ENCODE measurements around the gene PPP2R2B. TPM values are rescaled to one million over a fixed set of nuclear protein-coding genes. Genes with fewer than 3 reads are reported as not detected.

PPP2R2B gene
- total RNA-seq, 1 donor from 2014 or later = 0.95 TPM

- H3K9me3 ChIP-seq = no peaks in the 10 kb centered on the region
- intact Hi-C loops (cut with DNase I) = no loop called here
Observed at GRCh38 chr5:146818822-146819221, 59.7 kb downstream of the PPP2R2B start.

GRCh38 chr5:146817973-146818372 lies 60.6 kb downstream of the PPP2R2B start:
- DNase-seq (no peak), ATAC-seq (no peak)
- intact Hi-C loops (cut with DNase I) = no loop called here
- TF ChIP-seq CTCF (IDR thresholded peaks at IDR 0.05) = no peak
- no peaks in the 10 kb centered on the region for H3K27me3 ChIP-seq (ENCODE audit: low read depth)
- no peaks in the 10 kb centered on the region for H3K4me1 ChIP-seq
- no peaks in the 10 kb centered on the region for H3K36me3 ChIP-seq
- no peak overlapping the region for H3K4me3 ChIP-seq
- no peak overlapping the region for H3K27ac ChIP-seq
- H3K9me3 ChIP-seq = no peaks in the 10 kb centered on the region

More at GRCh38 chr5:146818822-146819221, 59.7 kb downstream of the PPP2R2B start:
- DNase-seq (no peak), ATAC-seq (no peak)
- Histone ChIP-seq H3K36me3 (no peaks in the 10 kb centered on the region), H3K4me1 (no peaks in the 10 kb centered on the region), H3K27me3 (ENCODE audit: low read depth) (no peaks in the 10 kb centered on the region), H3K27ac (no peak overlapping the region), H3K4me3 (no peak overlapping the region)
- no peak for TF ChIP-seq CTCF (IDR thresholded peaks at IDR 0.05)

- no peaks in the 10 kb centered on the region for H3K36me3 ChIP-seq
- no peak overlapping the region for H3K4me3 ChIP-seq
- no peak for DNase-seq
- no peak overlapping the region for H3K27ac ChIP-seq
- no peaks in the 10 kb centered on the region for H3K4me1 ChIP-seq
- no peaks in the 10 kb centered on the region for H3K27me3 ChIP-seq (ENCODE audit: low read depth)
- no peaks in the 10 kb centered on the region for H3K9me3 ChIP-seq
- ATAC-seq = no peak
- intact Hi-C loops (cut with DNase I) = no loop called here
- no peak for TF ChIP-seq CTCF (IDR thresholded peaks at IDR 0.05)
Observed at GRCh38 chr5:146816775-146817387, 61.7 kb downstream of the PPP2R2B start.

GRCh38 chr5:146815411-146815810 lies 63.1 kb downstream of the PPP2R2B start:
- no peaks in the 10 kb centered on the region for H3K27me3 ChIP-seq (ENCODE audit: low read depth)
- intact Hi-C loops (cut with DNase I) = no loop called here
- no peaks in the 10 kb centered on the region for H3K36me3 ChIP-seq
- ATAC-seq = no peak
- H3K4me3 ChIP-seq = no peak overlapping the region
- DNase-seq = no peak
- TF ChIP-seq CTCF (IDR thresholded peaks at IDR 0.05) = no peak
- H3K9me3 ChIP-seq = no peaks in the 10 kb centered on the region
- H3K27ac ChIP-seq = no peak overlapping the region
- no peaks in the 10 kb centered on the region for H3K4me1 ChIP-seq

- Histone ChIP-seq H3K9me3 (no peaks in the 10 kb centered on the region), H3K27me3 (ENCODE audit: low read depth) (no peaks in the 10 kb centered on the region), H3K4me3 (no peak overlapping the region), H3K4me1 (no peaks in the 10 kb centered on the region), H3K27ac (no peak overlapping the region), H3K36me3 (no peaks in the 10 kb centered on the region)
- peak; percentile 37 to 53 for ATAC-seq
- DNase-seq = no peak
- intact Hi-C loops (cut with DNase I) = no loop called here
- TF ChIP-seq CTCF (IDR thresholded peaks at IDR 0.05) = no peak
Observed at GRCh38 chr5:146813346-146814157, 65.0 kb downstream of the PPP2R2B start.
